Loucy (cell line): ENCODE measurements around the gene SUSD6.

Experiments used
- CTCF ChIP-seq: fragments of 200-600 bp; sonication (generic); conservative IDR thresholded peaks from 2 replicates; pipeline ENCODE4 v1.5.1; 2014; ENCODE audit warnings: mild to moderate bottlenecking, antibody characterized with exemption, low read length
- EZH2phosphoT487 ChIP-seq: fragments of 200-600 bp; IDR thresholded peaks from 2 replicates; pipeline ENCODE4 v1.6.1; 2018; ENCODE audit warnings: antibody characterized with exemption, mild to moderate bottlenecking, moderate library complexity, borderline replicate concordance

- TF ChIP-seq CTCF = no peak
- TF ChIP-seq EZH2phosphoT487 = no peak
Observed at GRCh38 chr14:69685218-69685616, 73.8 kb downstream of the SUSD6 start.
